Breast epithelium (tissue), 3 donors: ENCODE results near the gene MBOAT1.

Experiments
- POLR2A ChIP-seq: fragments of 450-650 bp; IDR thresholded peaks from one replicate; pipeline ENCODE4 v1.6.1; 2016; ENCODE audit warnings: antibody characterized with exemption, mild to moderate bottlenecking, moderate library complexity
- POLR2AphosphoS5 ChIP-seq, 3 donors: sonication (generic); formaldehyde crosslinking; IDR thresholded peaks; one replicate each; pipeline ENCODE4 v1.6.1; 2017; ENCODE audit warnings: antibody characterized with exemption in 3 of 3
- TF ChIP-seq, protein P1 (sequence below), 3 donors: fragments of 450-650 bp; IDR thresholded peaks; one replicate each; pipeline ENCODE4 v1.5.1; 2016 to 2017; ENCODE audit warnings: antibody characterized with exemption in 3 of 3, mild to moderate bottlenecking in 3 of 3, moderate library complexity in 3 of 3

DNA sequence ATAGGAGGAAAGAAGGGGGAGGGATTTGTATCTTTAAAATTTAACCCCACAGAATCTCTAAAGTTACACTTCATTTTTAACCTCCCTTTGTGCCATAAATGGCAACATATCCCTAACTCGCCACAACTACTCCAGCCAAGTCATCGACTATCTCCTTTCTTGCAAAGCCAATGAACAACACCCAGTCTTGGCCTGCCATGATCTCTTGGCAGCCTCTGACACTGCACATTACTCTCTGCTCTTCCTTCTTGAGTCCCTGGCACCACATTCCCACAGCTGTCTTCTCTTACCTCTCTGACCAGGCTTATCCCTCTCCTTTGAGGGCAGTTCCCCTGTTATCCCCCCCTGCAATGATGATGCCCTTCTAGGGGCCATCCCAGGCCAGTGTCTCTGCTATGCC, 42.5 kb downstream of the MBOAT1 start:
- TF ChIP-seq, protein P1, sequence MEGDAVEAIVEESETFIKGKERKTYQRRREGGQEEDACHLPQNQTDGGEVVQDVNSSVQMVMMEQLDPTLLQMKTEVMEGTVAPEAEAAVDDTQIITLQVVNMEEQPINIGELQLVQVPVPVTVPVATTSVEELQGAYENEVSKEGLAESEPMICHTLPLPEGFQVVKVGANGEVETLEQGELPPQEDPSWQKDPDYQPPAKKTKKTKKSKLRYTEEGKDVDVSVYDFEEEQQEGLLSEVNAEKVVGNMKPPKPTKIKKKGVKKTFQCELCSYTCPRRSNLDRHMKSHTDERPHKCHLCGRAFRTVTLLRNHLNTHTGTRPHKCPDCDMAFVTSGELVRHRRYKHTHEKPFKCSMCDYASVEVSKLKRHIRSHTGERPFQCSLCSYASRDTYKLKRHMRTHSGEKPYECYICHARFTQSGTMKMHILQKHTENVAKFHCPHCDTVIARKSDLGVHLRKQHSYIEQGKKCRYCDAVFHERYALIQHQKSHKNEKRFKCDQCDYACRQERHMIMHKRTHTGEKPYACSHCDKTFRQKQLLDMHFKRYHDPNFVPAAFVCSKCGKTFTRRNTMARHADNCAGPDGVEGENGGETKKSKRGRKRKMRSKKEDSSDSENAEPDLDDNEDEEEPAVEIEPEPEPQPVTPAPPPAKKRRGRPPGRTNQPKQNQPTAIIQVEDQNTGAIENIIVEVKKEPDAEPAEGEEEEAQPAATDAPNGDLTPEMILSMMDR (IDR thresholded peaks at IDR 0.05) = no peak
- TF ChIP-seq POLR2A = no peak
- TF ChIP-seq POLR2AphosphoS5 (IDR thresholded peaks at IDR 0.05) = no peak
